ENCODE data around the gene ATG9B. TPM values are rescaled to one million over a fixed set of nuclear protein-coding genes. Genes with fewer than 3 reads are reported as not detected.
A peak's percentile ranks its signal among the peaks of the same experiment; 100 is the strongest.

The ATG9B gene
- total RNA-seq, 4 donors from 2014 or later, result 0.27 to 0.28 TPM; not detected in 2

DNA sequence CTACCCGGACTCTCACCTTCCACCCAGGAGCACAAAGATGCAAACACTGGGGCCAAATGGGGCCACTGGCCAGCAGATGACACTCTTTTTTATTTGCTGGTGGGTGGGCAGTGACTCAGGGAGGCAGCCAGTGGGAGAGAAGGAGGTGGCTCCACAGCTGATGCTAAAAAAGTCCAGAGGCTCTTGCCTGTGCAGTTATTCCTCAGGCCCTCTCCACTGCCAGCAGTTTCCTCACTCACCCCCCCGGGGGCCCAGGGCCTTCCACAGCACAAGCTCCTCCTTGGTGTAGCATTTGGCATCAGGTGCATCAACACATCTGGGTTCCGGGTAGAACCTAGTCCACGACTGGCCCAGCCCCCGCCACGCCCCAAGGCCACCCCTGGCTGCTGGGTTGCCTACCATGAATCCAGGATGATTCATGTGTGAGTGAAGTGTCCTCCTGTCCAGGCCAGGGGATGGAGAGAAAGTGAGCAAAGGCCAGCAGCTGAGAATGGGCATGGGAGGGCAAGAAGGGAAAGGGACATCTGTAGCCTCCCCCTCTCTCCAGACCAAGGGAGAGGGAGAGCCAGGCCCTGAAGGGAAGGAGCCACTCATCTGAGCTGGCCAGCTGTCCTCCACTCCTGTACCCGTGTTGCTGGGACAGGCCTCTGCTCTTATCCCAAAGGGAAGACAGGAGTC, 44.4 kb downstream of the ATG9B start:
- no peak for DNase-seq
- Histone ChIP-seq H3K27ac (peak overlapping the region in 1 of 4 donors; percentile 40), H3K27me3 (peaks cover 0 to 9% of the 10 kb centered on the region in 2 donors), H3K9me3 (no peaks in the 10 kb centered on the region), H3K4me3 (no peak overlapping the region), H3K36me3 (no peaks in the 10 kb centered on the region), H3K4me1 (peaks cover 5 to 33% (median 21%) of the 10 kb centered on the region in 4 donors)
- no peak for TF ChIP-seq POLR2A (IDR thresholded peaks at IDR 0.05)
- TF ChIP-seq, protein P1, sequence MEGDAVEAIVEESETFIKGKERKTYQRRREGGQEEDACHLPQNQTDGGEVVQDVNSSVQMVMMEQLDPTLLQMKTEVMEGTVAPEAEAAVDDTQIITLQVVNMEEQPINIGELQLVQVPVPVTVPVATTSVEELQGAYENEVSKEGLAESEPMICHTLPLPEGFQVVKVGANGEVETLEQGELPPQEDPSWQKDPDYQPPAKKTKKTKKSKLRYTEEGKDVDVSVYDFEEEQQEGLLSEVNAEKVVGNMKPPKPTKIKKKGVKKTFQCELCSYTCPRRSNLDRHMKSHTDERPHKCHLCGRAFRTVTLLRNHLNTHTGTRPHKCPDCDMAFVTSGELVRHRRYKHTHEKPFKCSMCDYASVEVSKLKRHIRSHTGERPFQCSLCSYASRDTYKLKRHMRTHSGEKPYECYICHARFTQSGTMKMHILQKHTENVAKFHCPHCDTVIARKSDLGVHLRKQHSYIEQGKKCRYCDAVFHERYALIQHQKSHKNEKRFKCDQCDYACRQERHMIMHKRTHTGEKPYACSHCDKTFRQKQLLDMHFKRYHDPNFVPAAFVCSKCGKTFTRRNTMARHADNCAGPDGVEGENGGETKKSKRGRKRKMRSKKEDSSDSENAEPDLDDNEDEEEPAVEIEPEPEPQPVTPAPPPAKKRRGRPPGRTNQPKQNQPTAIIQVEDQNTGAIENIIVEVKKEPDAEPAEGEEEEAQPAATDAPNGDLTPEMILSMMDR (IDR thresholded peaks at IDR 0.05), result no peak

DNA sequence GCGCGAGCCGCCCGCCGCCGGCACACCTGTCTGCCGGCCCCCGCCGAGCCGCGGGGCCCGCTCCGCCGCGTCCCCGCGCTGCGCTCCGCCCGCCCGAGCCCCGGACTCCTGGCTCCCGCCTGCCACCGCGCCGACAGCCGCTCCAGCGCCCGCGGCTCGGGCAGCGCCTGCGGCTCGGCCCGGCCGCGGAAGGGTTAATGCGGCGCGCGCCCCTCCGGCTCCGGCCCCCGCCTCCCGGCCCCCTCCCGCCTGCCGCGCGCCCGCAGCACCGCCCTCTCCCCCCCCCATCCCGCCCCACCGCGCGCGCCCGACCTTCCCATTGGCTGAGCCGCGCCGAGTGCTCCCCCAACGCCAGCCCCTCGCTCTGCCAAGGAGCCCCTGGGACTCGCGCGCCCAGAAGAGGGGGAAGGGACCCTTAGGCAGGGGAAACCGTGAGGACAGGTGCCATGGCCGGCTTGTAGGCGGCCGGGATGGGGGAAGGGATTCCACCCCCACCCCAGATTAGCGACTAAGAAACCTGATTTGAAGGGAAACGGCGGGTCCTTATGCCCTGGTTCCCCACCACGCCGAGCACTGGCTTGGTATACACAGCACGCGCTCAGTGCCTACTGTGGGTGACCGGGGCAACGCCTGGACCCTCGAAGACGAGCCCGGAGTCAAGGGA, 46.0 kb downstream of the ATG9B start, which contains the start of gene KCNH2:
Gene KCNH2 (minus strand): TSS at position 196 of the 664 bp plus-strand sequence. CDS start 408 bp downstream, outside the sequence.
- peak within 1 kb of the TSS in 3 of 4 donors; percentile 35 to 75 (median 52) for H3K27ac ChIP-seq
- no peaks in the 10 kb centered on the region for H3K9me3 ChIP-seq
- no peak for TF ChIP-seq POLR2A (IDR thresholded peaks at IDR 0.05)
- TF ChIP-seq, protein P1 (IDR thresholded peaks at IDR 0.05), result no peak
- peak within 1 kb of the TSS; percentile 20 to 53 (median 44) for H3K4me3 ChIP-seq
- peak in 1 of 3 donors; percentile 39 for DNase-seq
- peaks cover 5 to 49% (median 27%) of the 10 kb centered on the region in 4 donors for H3K4me1 ChIP-seq
- no peaks in the 10 kb centered on the region for H3K36me3 ChIP-seq
- H3K27me3 ChIP-seq, result peaks cover 0 to 9% of the 10 kb centered on the region in 2 donors

DNA sequence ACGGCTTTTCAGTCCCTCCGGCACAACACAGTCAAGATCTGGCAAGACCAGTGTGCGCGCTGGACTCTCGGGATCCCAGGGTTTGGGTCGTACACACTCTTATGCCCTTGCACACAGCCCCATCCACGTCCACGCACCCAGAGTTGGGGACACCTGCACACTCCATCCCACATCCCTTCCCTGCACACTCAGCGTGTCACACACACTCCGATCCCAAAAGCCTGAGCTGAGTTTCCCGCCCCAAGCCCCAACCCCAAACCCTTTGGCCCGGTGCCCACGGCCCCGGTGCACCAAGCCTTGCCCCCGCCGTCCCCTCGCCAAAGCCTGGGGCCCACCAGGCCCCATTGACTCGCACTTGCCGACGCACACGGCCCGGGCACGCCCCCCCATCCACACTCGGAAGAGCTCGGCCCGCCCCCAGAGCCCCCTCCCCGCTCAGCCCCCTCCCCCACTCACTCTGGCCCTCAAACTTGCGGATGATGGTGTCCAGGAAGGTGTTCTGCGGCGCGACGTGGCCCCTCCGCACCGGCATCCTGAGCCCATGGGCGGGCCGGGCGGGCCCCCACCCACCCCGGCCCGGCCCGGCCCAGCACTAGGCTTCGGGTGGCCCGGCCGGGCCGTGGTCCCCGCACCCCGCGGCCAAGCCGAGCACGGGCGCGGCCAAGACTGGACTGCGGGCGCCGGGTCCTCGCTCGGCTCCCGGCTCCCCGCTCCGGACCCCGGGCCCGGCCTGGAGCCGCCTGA, 46.7 kb downstream of the ATG9B start:
- Histone ChIP-seq H3K27me3 (peaks cover 0 to 9% of the 10 kb centered on the region in 2 donors), H3K4me1 (peaks cover 5 to 49% (median 27%) of the 10 kb centered on the region in 4 donors), H3K9me3 (no peaks in the 10 kb centered on the region), H3K36me3 (no peaks in the 10 kb centered on the region), H3K27ac (peak overlapping the region in 2 of 4 donors; percentile 31 to 75), H3K4me3 (peak overlapping the region; percentile 20 to 53 (median 44))
- DNase-seq, result no peak
- TF ChIP-seq, protein P1 (IDR thresholded peaks at IDR 0.05), result no peak
- TF ChIP-seq POLR2A (IDR thresholded peaks at IDR 0.05), result no peak

DNA sequence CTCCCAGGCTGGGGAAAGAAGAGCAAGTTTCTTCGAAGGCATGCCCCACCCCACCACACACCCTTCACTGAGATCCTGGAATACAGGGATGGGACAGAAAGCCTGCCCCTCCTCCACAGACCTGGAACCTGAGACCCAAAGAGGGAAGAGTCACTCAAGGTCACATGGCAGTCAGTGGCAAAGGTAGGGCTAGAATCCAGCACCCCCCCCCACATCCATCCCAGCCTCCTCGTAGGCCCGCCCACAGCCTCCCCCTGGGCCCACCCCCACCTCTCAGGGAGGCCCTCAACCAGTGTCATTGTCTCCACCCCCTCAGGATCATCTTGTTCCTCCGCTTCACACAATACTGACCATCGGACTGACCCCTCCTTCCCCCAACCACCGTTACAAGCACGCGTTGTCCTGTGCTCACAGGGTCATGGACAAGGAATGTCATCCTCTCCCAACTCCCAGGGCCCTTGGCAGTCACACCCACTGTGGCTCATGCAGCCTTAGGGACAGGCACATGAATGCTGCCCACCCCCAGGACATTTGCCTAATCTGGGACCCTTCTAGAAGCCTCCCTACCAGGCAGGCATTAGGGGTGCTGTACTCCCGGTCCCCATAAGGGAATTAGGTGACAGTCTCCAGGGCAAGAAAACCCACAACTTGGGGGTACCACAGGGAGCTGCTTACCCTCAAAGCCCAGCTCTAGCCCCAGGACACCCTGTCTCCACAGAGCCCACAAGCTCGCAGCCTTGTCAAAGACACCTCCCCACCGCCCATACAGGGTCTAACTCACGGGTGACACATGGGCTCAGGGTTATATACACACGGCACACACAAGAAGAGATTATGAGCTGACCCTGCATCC, 47.5 kb downstream of the ATG9B start:
- H3K4me3 ChIP-seq, result peak overlapping the region in 1 of 4 donors; percentile 39
- peaks cover 0 to 9% of the 10 kb centered on the region in 2 donors for H3K27me3 ChIP-seq
- no peaks in the 10 kb centered on the region for H3K9me3 ChIP-seq
- H3K4me1 ChIP-seq, result peaks cover 5 to 53% (median 27%) of the 10 kb centered on the region in 4 donors
- TF ChIP-seq, protein P1 (IDR thresholded peaks at IDR 0.05), result no peak
- no peak for TF ChIP-seq POLR2A (IDR thresholded peaks at IDR 0.05)
- no peak for DNase-seq
- peak overlapping the region in 2 of 4 donors; percentile 31 to 75 for H3K27ac ChIP-seq
- H3K36me3 ChIP-seq, result no peaks in the 10 kb centered on the region
